Fibroblast of mammary gland (primary cell): ENCODE measurements around the gene PEX11G.

ENCODE experiments used
- DNase-seq: peaks from one replicate; pipeline ENCODE4 v3.0.0-alpha.2; 2010; ENCODE audit warnings: low read depth
- H3K4me3 ChIP-seq: 2 replicates; pipeline ENCODE4 v1.5.1; 2011; ENCODE audit warnings: low read depth, mild to moderate bottlenecking, low read length, moderate library complexity; ENCODE audit not compliant: control insufficient read depth
- TF ChIP-seq, protein P1 (sequence below): conservative IDR thresholded peaks from 2 replicates; pipeline ENCODE4 v1.5.1; 2011; ENCODE audit warnings: low read depth, low read length, inconsistent platforms; ENCODE audit not compliant: control insufficient read depth, insufficient read depth

PEX11G gene

DNA sequence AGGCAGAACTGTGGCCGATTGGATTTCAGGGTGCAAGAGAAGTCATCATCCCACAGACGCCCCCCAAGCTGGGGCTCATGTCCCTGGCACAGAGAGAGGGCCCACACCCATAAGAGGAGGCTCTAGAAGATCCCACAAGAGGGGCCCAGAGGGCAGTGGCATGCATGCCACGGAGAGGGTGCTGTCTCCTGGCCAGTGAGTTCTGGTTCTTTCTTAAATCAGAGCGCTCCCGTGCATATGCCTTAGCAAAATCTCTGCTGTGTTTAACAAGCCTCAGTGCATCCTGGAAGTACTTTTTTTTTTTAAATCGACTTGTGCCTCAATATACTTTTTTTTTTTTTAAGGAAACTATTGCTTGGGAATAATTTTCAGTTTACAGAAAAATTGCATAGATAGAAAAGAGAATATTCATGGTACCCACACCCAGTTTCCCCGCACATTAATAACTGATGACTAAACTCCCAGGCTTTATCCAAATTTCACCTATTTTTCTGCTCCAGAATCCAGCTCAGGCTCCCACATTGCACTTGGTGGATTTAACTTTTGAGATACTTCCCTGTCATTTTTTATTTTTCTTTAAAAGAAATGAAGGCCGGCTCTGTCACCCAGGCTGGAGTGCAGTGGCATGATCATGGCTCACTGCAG is 59.1 kb downstream of the PEX11G start:
- TF ChIP-seq, protein P1, sequence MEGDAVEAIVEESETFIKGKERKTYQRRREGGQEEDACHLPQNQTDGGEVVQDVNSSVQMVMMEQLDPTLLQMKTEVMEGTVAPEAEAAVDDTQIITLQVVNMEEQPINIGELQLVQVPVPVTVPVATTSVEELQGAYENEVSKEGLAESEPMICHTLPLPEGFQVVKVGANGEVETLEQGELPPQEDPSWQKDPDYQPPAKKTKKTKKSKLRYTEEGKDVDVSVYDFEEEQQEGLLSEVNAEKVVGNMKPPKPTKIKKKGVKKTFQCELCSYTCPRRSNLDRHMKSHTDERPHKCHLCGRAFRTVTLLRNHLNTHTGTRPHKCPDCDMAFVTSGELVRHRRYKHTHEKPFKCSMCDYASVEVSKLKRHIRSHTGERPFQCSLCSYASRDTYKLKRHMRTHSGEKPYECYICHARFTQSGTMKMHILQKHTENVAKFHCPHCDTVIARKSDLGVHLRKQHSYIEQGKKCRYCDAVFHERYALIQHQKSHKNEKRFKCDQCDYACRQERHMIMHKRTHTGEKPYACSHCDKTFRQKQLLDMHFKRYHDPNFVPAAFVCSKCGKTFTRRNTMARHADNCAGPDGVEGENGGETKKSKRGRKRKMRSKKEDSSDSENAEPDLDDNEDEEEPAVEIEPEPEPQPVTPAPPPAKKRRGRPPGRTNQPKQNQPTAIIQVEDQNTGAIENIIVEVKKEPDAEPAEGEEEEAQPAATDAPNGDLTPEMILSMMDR, result no peak
- DNase-seq, result no peak
- H3K4me3 ChIP-seq, result no peak overlapping the region

DNA sequence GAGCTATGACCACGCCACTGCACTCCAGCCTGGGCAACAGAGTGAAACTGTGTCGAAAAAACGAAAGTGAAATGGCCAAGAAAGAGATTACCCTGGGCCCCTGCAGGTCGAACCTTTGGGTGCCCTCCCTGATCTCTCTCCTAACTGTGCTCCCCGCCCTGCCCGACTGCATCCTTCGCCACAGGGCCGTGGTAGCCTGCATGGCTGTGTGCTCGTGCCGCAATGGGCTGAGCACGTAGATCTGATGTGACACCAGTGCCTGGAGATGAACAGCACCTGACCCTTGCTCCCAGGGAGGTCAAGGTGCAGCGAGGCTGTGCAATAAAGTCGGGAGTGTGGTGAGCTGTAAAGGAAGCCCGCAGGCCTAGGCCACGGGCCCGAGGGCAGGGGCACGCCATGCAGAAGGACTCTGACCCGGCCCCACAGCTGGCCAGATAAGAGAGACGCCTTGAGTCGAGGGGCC is 60.2 kb downstream of the PEX11G start:
- DNase-seq, result no peak
- TF ChIP-seq, protein P1, result no peak

DNA sequence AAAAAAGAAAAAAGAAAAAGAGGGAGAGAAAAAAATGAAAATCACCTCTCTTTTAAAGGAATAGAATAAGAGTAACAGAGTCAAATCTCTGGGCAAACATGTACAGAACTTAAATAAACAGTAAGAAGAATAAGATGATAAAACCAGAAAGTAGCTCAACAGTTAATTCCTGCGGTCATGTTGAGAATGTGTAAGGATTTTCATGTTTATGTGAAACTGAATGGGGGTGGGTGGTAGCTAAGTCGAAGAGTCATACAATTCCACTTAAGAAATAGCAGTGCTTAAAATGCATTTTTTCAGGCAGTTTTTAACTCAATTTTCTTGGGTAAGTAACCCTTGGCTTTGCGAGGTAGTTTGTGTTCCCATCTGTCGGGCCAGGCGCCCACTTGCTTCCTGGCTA is 60.9 kb downstream of the PEX11G start:
- H3K4me3 ChIP-seq, result no peak overlapping the region

More for the DNA sequence above, 60.2 kb downstream of the PEX11G start:
- H3K4me3 ChIP-seq, result no peak overlapping the region

DNA sequence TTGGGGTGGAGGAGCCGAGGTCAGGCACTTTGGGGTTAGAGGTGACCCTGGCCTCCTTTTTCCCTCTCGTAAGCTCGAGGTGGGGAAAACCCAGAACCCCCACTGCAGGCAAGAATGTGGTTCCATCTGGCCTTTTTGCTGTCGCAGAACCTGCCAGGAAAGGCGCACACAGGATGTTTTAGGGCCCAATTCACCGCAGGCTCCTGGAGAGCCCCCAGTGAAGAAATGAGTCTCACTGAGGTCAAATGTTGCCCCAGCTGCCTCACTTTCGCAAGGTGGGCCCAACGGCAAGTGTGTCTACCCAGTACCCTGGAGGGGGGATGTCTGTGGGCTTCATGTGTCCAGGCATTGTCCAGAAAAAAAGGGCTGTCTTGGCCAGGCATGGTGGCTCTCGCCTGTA is 61.8 kb downstream of the PEX11G start:
- no peak overlapping the region for H3K4me3 ChIP-seq
- no peak for DNase-seq
- TF ChIP-seq, protein P1, result no peak

More for the DNA sequence above, 60.9 kb downstream of the PEX11G start:
- TF ChIP-seq, protein P1, result no peak
- DNase-seq, result no peak
